ENCODE data around the gene ZNF646.

DNA sequence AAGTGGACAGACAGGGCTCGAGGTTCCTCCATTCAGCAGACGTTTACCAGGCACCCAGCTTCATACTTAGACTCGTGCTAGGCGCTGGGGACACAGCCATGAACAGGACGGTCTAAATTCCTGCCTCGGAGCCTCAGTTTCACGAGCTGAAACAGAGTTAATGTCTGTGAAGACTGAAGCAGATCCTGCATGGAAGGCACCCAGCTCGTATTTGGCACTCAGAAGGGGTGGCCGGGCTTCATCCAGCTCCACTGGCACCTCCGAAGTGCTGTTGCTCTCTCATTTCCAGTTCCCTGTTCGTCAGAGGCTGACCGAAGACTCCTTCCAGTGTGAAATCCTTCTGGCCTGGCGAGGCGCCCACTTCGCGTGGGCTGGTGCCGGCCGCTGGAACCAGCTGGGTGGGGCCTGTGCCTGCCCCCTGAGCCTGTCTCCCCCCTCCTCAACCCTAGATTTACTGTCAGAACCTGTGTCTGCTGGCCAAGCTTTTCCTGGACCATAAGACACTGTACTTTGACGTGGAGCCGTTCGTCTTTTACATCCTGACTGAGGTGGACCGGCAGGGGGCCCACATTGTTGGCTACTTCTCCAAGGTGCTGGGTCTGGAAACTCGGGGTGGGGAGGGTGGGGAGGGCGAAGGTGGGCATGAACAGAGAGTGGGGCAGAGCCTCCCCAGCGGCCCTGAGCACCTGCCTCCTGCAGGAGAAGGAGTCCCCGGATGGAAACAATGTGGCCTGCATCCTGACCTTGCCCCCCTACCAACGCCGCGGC is 55.5 kb downstream of the ZNF646 start:
- TF ChIP-seq, protein P1, sequence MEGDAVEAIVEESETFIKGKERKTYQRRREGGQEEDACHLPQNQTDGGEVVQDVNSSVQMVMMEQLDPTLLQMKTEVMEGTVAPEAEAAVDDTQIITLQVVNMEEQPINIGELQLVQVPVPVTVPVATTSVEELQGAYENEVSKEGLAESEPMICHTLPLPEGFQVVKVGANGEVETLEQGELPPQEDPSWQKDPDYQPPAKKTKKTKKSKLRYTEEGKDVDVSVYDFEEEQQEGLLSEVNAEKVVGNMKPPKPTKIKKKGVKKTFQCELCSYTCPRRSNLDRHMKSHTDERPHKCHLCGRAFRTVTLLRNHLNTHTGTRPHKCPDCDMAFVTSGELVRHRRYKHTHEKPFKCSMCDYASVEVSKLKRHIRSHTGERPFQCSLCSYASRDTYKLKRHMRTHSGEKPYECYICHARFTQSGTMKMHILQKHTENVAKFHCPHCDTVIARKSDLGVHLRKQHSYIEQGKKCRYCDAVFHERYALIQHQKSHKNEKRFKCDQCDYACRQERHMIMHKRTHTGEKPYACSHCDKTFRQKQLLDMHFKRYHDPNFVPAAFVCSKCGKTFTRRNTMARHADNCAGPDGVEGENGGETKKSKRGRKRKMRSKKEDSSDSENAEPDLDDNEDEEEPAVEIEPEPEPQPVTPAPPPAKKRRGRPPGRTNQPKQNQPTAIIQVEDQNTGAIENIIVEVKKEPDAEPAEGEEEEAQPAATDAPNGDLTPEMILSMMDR (IDR thresholded peaks at IDR 0.05): no peak
- TF ChIP-seq POLR2AphosphoS5 (IDR thresholded peaks at IDR 0.05; ENCODE audit: low read depth, low read length) (no peak), SIN3A (IDR thresholded peaks at IDR 0.05; ENCODE audit: borderline replicate concordance, insufficient read depth, low read depth, low read length) (no peak)
- TF ChIP-seq, protein P2, sequence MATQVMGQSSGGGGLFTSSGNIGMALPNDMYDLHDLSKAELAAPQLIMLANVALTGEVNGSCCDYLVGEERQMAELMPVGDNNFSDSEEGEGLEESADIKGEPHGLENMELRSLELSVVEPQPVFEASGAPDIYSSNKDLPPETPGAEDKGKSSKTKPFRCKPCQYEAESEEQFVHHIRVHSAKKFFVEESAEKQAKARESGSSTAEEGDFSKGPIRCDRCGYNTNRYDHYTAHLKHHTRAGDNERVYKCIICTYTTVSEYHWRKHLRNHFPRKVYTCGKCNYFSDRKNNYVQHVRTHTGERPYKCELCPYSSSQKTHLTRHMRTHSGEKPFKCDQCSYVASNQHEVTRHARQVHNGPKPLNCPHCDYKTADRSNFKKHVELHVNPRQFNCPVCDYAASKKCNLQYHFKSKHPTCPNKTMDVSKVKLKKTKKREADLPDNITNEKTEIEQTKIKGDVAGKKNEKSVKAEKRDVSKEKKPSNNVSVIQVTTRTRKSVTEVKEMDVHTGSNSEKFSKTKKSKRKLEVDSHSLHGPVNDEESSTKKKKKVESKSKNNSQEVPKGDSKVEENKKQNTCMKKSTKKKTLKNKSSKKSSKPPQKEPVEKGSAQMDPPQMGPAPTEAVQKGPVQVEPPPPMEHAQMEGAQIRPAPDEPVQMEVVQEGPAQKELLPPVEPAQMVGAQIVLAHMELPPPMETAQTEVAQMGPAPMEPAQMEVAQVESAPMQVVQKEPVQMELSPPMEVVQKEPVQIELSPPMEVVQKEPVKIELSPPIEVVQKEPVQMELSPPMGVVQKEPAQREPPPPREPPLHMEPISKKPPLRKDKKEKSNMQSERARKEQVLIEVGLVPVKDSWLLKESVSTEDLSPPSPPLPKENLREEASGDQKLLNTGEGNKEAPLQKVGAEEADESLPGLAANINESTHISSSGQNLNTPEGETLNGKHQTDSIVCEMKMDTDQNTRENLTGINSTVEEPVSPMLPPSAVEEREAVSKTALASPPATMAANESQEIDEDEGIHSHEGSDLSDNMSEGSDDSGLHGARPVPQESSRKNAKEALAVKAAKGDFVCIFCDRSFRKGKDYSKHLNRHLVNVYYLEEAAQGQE (IDR thresholded peaks at IDR 0.05; ENCODE audit: insufficient read depth in 1 of 2, low read depth in 2 of 2, low read length in 1 of 2): no peak

All from Panc1 (cell line).